Gastrocnemius medialis (tissue), 4 donors: ENCODE data around the gene ALG10B. TPM values are rescaled to one million over a fixed set of nuclear protein-coding genes. Genes with fewer than 3 reads are reported as not detected.
A peak's percentile ranks its signal among the peaks of the same experiment; 100 is the strongest.

Source experiments
- ATAC-seq, 2 donors: fragments of 150-250 bp; one replicate each; pipeline ENCODE4 v1.9.1; 2016
- DNase-seq, 2 donors: peaks; one replicate each; pipeline ENCODE4 v3.0.0-alpha.2; 2019
- H3K27ac ChIP-seq, 4 donors: fragments of 200-600 bp; sonication (generic); 1 replicate in 1 of 4; 2 replicates in 3 of 4; pipeline ENCODE4 v1.5.1; 2016 to 2018; ENCODE audit warnings: mild to moderate bottlenecking in 2 of 4, moderate library complexity in 1 of 4
- H3K27me3 ChIP-seq, 3 donors: fragments of 200-600 bp; sonication (generic) in 2 of 3; 1 replicate in 1 of 3; 2 replicates in 2 of 3; pipeline versions ENCODE4 v1.5.1 to v1.6.0; 2016 to 2019; ENCODE audit warnings: mild to moderate bottlenecking in 1 of 3, moderate library complexity in 1 of 3
- H3K36me3 ChIP-seq, 2 donors: fragments of 200-600 bp; sonication (generic) in 1 of 2; one replicate each; pipeline ENCODE4 v1.5.1; 2017 to 2018
- H3K4me1 ChIP-seq, 2 donors: fragments of 200-600 bp; sonication (generic) in 1 of 2; one replicate each; pipeline ENCODE4 v1.5.1; 2016 to 2017; ENCODE audit warnings: mild to moderate bottlenecking in 2 of 2
- H3K4me3 ChIP-seq, 4 donors: fragments of 200-600 bp; sonication (generic) in 3 of 4; 1 replicate in 1 of 4; 2 replicates in 3 of 4; pipeline ENCODE4 v1.5.1; 2016 to 2019; ENCODE audit warnings: mild to moderate bottlenecking in 2 of 4
- H3K9me3 ChIP-seq, 3 donors: fragments of 200-600 bp; sonication (generic) in 2 of 3; 1 replicate in 1 of 3; 2 replicates in 2 of 3; pipeline ENCODE4 v1.5.1; 2016 to 2019
- CTCF ChIP-seq, 5 experiments: fragments of 450-650 bp in 3 of 5; fragments of 200-600 bp in 2 of 5; sonication (generic) in 2 of 5; IDR thresholded peaks in 4 of 5; conservative IDR thresholded peaks in 1 of 5; 1 replicate in 4 of 5; 2 replicates in 1 of 5; pipeline ENCODE4 v1.5.1; 2016 to 2019; ENCODE audit warnings: antibody characterized with exemption in 5 of 5, mild to moderate bottlenecking in 3 of 5, moderate library complexity in 3 of 5
- POLR2A ChIP-seq, 2 donors: fragments of 450-650 bp; IDR thresholded peaks; one replicate each; pipeline ENCODE4 v1.6.1; 2017; ENCODE audit warnings: antibody characterized with exemption in 2 of 2, mild to moderate bottlenecking in 2 of 2, moderate library complexity in 2 of 2
- in situ Hi-C, 4 donors: fragments of 200-750 bp; cut with MboI; loops; one replicate each; pipeline versions ENCODE4 v1.15.0 to v1.8.0; 2017; ENCODE audit warnings: low sequenced_read_pairs in 4 of 4
- intact Hi-C: fragments of 100-400 bp; cut with DNase I; formaldehyde crosslinking; loops from one replicate; pipeline ENCODE4 v1.15.1; 2023; ENCODE audit warnings: low total_unique reads
- total RNA-seq, 4 donors: library from RNA; depleted of rRNA; stranded (reverse); fragments of >200 nt; gene quantifications; one replicate each; pipeline versions ENCODE4 v1.1.0 to v1.2.3, GENCODE V29; 2016

The ALG10B gene
- 1 to 10 TPM; 1.1 to 3.8 (median 3.2) TPM for total RNA-seq

- peak; percentile 41 to 79 (median 59) for TF ChIP-seq CTCF (IDR thresholded peaks at IDR 0.05 in 4 of 5, conservative IDR thresholded peaks at IDR 0.05 in 1 of 5)
- no peak for TF ChIP-seq POLR2A (IDR thresholded peaks at IDR 0.05)
- Histone ChIP-seq H3K27me3 (no peaks in the 10 kb centered on the region), H3K9me3 (no peaks in the 10 kb centered on the region), H3K36me3 (peaks cover 0 to 4% of the 10 kb centered on the region in 2 donors), H3K4me1 (peaks cover 12% of the 10 kb centered on the region in 2 donors), H3K27ac (peak within 1 kb of the TSS; percentile 72 to 86 (median 84)), H3K4me3 (peak within 1 kb of the TSS; percentile 73 to 84 (median 75))
- in situ Hi-C loops (loop anchor here in 1 of 4 donors (5.0 kb wide), 1 partner anchor 179 kb away; no protein-coding TSS in a partner anchor), intact Hi-C loops (loop anchor here (1.0 to 2.0 kb wide), 2 partner anchors 178 to 1126 kb away; partner anchors contain the start of gene KIF21A)
- ATAC-seq (peak; percentile 100), DNase-seq (peak; percentile 87 to 90)
Measured at GRCh38 chr12:38316391-38317129, at the start of gene ALG10B. TSS of gene ALG10B (plus strand) at chr12:38316774. CDS start at chr12:38316894, 120 bp downstream.

GRCh38 chr12:38268612-38269011 is 48.0 kb upstream of the ALG10B start:
- H3K36me3 ChIP-seq = no peaks in the 10 kb centered on the region
- H3K4me3 ChIP-seq = no peak overlapping the region
- H3K9me3 ChIP-seq = no peaks in the 10 kb centered on the region
- H3K27ac ChIP-seq = no peak overlapping the region
- no peaks in the 10 kb centered on the region for H3K27me3 ChIP-seq
- TF ChIP-seq CTCF (IDR thresholded peaks at IDR 0.05 in 4 of 5, conservative IDR thresholded peaks at IDR 0.05 in 1 of 5) = no peak
- no peak for TF ChIP-seq POLR2A (IDR thresholded peaks at IDR 0.05)
- no peaks in the 10 kb centered on the region for H3K4me1 ChIP-seq
- intact Hi-C loops (no loop called here), in situ Hi-C loops (no loop called here)
- DNase-seq (no peak), ATAC-seq (no peak)

- H3K4me1 ChIP-seq = no peaks in the 10 kb centered on the region
- no peaks in the 10 kb centered on the region for H3K36me3 ChIP-seq
- in situ Hi-C loops = no loop called here
- ATAC-seq = no peak
- no peak for DNase-seq
- intact Hi-C loops = no loop called here
- H3K27me3 ChIP-seq = no peaks in the 10 kb centered on the region
- H3K9me3 ChIP-seq = no peaks in the 10 kb centered on the region
- H3K27ac ChIP-seq = no peak overlapping the region
- no peak overlapping the region for H3K4me3 ChIP-seq
- TF ChIP-seq CTCF (IDR thresholded peaks at IDR 0.05 in 4 of 5, conservative IDR thresholded peaks at IDR 0.05 in 1 of 5) = no peak
- no peak for TF ChIP-seq POLR2A (IDR thresholded peaks at IDR 0.05)
Measured at GRCh38 chr12:38269897-38270296, 46.7 kb upstream of the ALG10B start.

GRCh38 chr12:38279756-38280155 is 36.8 kb upstream of the ALG10B start:
- H3K27me3 ChIP-seq = no peaks in the 10 kb centered on the region
- no peak for ATAC-seq
- H3K4me1 ChIP-seq = no peaks in the 10 kb centered on the region
- TF ChIP-seq POLR2A (IDR thresholded peaks at IDR 0.05) (no peak), CTCF (IDR thresholded peaks at IDR 0.05 in 4 of 5, conservative IDR thresholded peaks at IDR 0.05 in 1 of 5) (no peak)
- no peak overlapping the region for H3K27ac ChIP-seq
- in situ Hi-C loops (no loop called here), intact Hi-C loops (no loop called here)
- H3K4me3 ChIP-seq = no peak overlapping the region
- DNase-seq = no peak
- no peaks in the 10 kb centered on the region for H3K36me3 ChIP-seq
- H3K9me3 ChIP-seq = no peaks in the 10 kb centered on the region
